Activated naive CD8-positive, alpha-beta T cell treated with anti-CD3 and anti-CD28 coated beads, Interleukin-2, amount 10 ng/mL, durations not matched to agents 7 days and 5 days (primary cell): ENCODE data around the gene PFKFB4. TPM values are rescaled to one million over a fixed set of nuclear protein-coding genes. Genes with fewer than 3 reads are reported as not detected.
"Not testable (repeated sequence)": the region's sequence is repeated elsewhere in the genome, so short reads cannot be mapped to it uniquely, and the experiment has no call there.

ENCODE experiments used
- ATAC-seq: fragments of 150-1000 bp; cut with Tn5 transposase; one replicate; pipeline ENCODE4 v1.10.0; 2021; ENCODE audit warnings: low read depth, moderate library complexity
- POLR2A ChIA-PET: fragments of 350-600 bp; sonication (Branson Sonifier 250); formaldehyde crosslinking; loops from one replicate; lab custom pipeline; 2021; ENCODE audit warnings: antibody characterized with exemption; lab: Charles Lee
- DNase-seq: peaks from one replicate; pipeline ENCODE4 v3.0.0; 2021
- H3K27ac Mint-ChIP-seq: one replicate; pipeline ENCODE4 v1.8.0; 2022; ENCODE audit warnings: mild to moderate bottlenecking, mixed read lengths
- H3K27me3 Mint-ChIP-seq: one replicate; pipeline ENCODE4 v1.8.0; 2022; ENCODE audit warnings: mild to moderate bottlenecking, moderate library complexity, mixed read lengths
- H3K36me3 Mint-ChIP-seq: one replicate; pipeline ENCODE4 v1.8.0; 2021; ENCODE audit warnings: mild to moderate bottlenecking, mixed read lengths
- H3K4me1 Mint-ChIP-seq: one replicate; pipeline ENCODE4 v1.8.0; 2021; ENCODE audit warnings: mixed read lengths
- H3K4me3 Mint-ChIP-seq: one replicate; pipeline ENCODE4 v1.8.0; 2022; ENCODE audit warnings: mild to moderate bottlenecking, moderate library complexity, mixed read lengths
- H3K9me3 Mint-ChIP-seq: one replicate; pipeline ENCODE4 v1.8.0; 2021; ENCODE audit warnings: mixed read lengths
- total RNA-seq, 2 experiments: library from RNA; stranded (reverse); gene quantifications; one replicate each; pipeline ENCODE4 v1.2.3, GENCODE V29; 2021

PFKFB4 gene
- total RNA-seq, 2 experiments from 2014 or later = 56.8 to 60.7 TPM

DNA sequence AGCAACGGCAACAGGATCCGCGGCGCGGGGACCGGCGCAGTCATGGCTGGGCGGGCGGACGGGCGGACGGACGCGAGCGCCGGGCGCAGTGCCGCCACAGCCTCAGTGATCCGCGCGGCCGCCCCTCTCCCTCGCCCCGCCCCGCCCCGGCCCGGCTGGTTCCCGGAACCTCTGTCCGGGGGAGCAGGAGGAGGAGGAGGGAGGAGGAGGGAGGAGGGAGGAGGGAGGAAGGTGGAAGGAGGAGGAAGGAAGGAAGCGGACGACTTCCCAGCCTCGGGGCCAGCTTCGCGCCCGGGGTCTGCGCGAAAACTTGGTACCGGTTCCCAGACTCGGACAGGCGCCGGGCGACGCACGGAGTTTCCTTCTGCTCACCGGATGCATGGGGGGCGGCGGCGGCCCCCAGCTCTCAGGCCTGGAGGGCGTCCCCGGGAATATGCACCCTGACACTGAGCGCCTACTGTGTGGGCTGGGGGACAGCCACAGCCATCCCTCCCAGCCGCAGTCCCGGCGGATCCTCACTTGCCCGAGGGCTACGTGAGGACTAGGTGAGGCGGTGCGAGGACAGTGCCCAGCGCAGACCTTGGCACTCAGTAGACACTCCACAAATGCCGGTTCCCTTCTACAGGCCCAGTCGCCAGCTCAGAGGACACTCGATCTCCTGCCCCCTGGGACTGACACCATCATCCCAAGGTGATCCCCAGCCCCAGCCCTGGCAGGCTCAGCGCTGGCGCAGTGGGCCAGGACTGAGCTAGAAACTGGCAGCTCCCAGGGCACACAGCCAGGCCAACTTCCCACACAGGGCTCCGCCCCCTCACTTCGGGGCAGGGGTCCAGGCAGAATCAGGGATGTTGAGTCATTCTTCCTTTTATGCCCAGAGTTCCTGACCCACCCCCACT is 52.3 kb downstream of the PFKFB4 start, which contains the start of gene SHISA5:
Gene SHISA5, minus strand, starts transcription at position 124 of the 896 bp plus-strand sequence. Its CDS starts 80 bp downstream, at position 44.
- Mint-ChIP-seq H3K4me3 (peak within 1 kb of the TSS; percentile 74), H3K27ac (peak within 1 kb of the TSS; percentile 84), H3K36me3 (peaks cover 12% of the 10 kb centered on the region), H3K9me3 (no peaks in the 10 kb centered on the region), H3K27me3 (no peaks in the 10 kb centered on the region), H3K4me1 (peaks cover 48% of the 10 kb centered on the region)
- ATAC-seq (peak; percentile 63), DNase-seq (peak; percentile 72)
- POLR2A ChIA-PET = interaction anchor here (0.7 to 3.8 kb wide), 10 partner anchors 19 to 64 kb away, joined by 3 to 41 read pairs (median 4); partner anchors contain the start of genes ATRIP, CCDC51 and TMA7

- peaks cover 16% of the 10 kb centered on the region for H3K36me3 Mint-ChIP-seq
- H3K9me3 Mint-ChIP-seq = no peaks in the 10 kb centered on the region
- POLR2A ChIA-PET = interaction anchor here (0.8 to 3.8 kb wide), 7 partner anchors 25 to 64 kb away, joined by 3 to 41 read pairs (median 10); partner anchors contain the start of genes ATRIP, CCDC51 and TMA7
- DNase-seq = peak; percentile 39
- H3K4me3 Mint-ChIP-seq = peak overlapping the region; percentile 74
- H3K27ac Mint-ChIP-seq = peak overlapping the region; percentile 84
- H3K27me3 Mint-ChIP-seq = no peaks in the 10 kb centered on the region
- peak; percentile 10 for ATAC-seq
- peaks cover 48% of the 10 kb centered on the region for H3K4me1 Mint-ChIP-seq
Measured at GRCh38 chr3:48503401-48504050, 53.1 kb downstream of the PFKFB4 start.

DNA sequence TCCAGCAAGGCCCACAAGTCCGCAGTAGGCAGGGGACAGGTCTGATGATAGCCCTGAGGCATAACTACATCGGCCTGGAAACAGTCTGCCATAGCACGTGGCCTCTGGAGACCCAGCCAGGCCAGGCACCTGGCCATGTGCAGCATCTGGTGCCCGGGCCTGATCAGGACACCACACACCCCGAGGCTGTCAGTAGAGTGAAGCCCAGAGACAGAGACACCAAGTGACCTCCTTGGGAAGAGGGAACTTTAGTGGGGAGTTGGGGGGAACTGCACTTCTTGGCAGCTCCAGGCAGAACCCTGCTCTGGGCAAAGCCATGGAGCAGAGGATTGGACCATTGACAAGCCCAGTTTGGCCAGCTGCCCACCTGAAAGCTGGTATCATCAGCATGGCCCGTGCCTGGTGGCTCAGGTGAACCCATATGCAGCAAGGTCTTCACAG is 53.9 kb downstream of the PFKFB4 start:
- ATAC-seq (no peak), DNase-seq (no peak)
- no peaks in the 10 kb centered on the region for H3K27me3 Mint-ChIP-seq
- peak overlapping the region; percentile 74 for H3K4me3 Mint-ChIP-seq
- POLR2A ChIA-PET = interaction anchor here (3.6 to 3.8 kb wide), 2 partner anchors 30 to 36 kb away, joined by 28 to 41 read pairs; a partner anchor contains a TSS
- peaks cover 48% of the 10 kb centered on the region for H3K4me1 Mint-ChIP-seq
- H3K9me3 Mint-ChIP-seq = no peaks in the 10 kb centered on the region
- H3K36me3 Mint-ChIP-seq = peaks cover 22% of the 10 kb centered on the region
- peak overlapping the region; percentile 84 for H3K27ac Mint-ChIP-seq

DNA sequence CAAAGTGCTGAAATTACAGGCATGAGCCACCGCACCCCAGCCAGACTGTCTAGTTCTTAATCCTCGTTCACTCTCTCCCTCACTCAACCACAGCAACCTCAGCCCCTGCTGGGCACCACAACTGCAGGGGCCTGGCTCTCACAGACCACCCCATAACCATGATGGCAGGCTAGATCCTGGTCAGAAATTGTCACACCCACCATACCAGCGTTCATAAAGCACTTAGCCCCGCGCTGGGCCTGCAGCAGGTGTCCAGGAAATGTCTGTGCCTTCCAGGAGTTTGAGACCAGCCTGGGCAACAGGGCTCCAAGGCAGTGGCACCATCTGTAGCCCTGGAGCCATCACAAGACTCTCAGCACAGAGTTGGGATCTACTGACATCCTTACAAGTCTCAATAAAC is 54.5 kb downstream of the PFKFB4 start:
- peaks cover 26% of the 10 kb centered on the region for H3K36me3 Mint-ChIP-seq
- DNase-seq = no peak
- no peak for ATAC-seq
- no peaks in the 10 kb centered on the region for H3K9me3 Mint-ChIP-seq
- POLR2A ChIA-PET = interaction anchor here (0.6 to 3.6 kb wide), 4 partner anchors 14 to 56 kb away, joined by 3 to 28 read pairs (median 6); partner anchors contain the start of gene ATRIP
- peak overlapping the region; percentile 74 for H3K4me3 Mint-ChIP-seq
- H3K27ac Mint-ChIP-seq = peak overlapping the region; percentile 25
- no peaks in the 10 kb centered on the region for H3K27me3 Mint-ChIP-seq
- H3K4me1 Mint-ChIP-seq = peaks cover 42% of the 10 kb centered on the region

- Mint-ChIP-seq H3K4me1 (peaks cover 37% of the 10 kb centered on the region), H3K36me3 (peaks cover 26% of the 10 kb centered on the region), H3K27ac (peak overlapping the region; percentile 77), H3K27me3 (no peaks in the 10 kb centered on the region), H3K4me3 (no peak overlapping the region), H3K9me3 (no peaks in the 10 kb centered on the region)
- no peak for DNase-seq
- POLR2A ChIA-PET = interaction anchor here (1.1 to 2.3 kb wide), 3 partner anchors 11 to 55 kb away, joined by 3 to 9 read pairs (median 4); partner anchors contain the start of gene ATRIP
- no peak for ATAC-seq
Measured at GRCh38 chr3:48501196-48501595, 55.4 kb downstream of the PFKFB4 start.

DNA sequence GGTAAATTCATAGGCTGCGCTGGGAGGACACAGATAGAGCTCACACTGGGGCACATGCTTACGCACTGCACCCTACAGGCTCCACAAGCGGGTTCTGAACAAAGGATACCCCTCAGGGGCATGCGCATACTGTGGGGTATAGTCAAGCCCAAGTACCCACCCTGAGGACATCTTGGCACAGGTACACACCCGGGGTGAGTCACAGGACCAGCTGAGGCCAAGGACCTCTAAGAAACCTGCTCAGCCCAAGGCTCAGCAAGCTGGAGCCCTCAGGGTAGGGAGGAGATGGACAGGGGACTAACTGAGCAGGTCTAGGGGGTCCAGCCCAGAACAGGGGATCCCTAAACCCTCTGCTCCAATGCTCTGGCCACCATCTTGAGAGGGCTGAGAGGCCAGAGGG is 55.9 kb downstream of the PFKFB4 start:
- Mint-ChIP-seq H3K4me1 (peaks cover 34% of the 10 kb centered on the region), H3K36me3 (peaks cover 26% of the 10 kb centered on the region), H3K27ac (no peak overlapping the region), H3K27me3 (no peaks in the 10 kb centered on the region), H3K4me3 (no peak overlapping the region), H3K9me3 (no peaks in the 10 kb centered on the region)
- POLR2A ChIA-PET = interaction anchor here (1.1 to 2.3 kb wide), 3 partner anchors 11 to 54 kb away, joined by 3 to 9 read pairs (median 4); partner anchors contain the start of gene ATRIP
- no peak for DNase-seq
- ATAC-seq = no peak

- no peak overlapping the region for H3K27ac Mint-ChIP-seq
- no peak for ATAC-seq
- no peaks in the 10 kb centered on the region for H3K9me3 Mint-ChIP-seq
- peaks cover 3% of the 10 kb centered on the region for H3K4me1 Mint-ChIP-seq
- POLR2A ChIA-PET = interaction anchor here (0.7 kb wide), 1 partner anchor 30 kb away, joined by 6 read pairs; no protein-coding TSS in a partner anchor
- H3K4me3 Mint-ChIP-seq = no peak overlapping the region
- no peaks in the 10 kb centered on the region for H3K27me3 Mint-ChIP-seq
- peaks cover 20% of the 10 kb centered on the region for H3K36me3 Mint-ChIP-seq
- no peak for DNase-seq
Measured at GRCh38 chr3:48493203-48493501, 63.5 kb downstream of the PFKFB4 start.

- ATAC-seq (no peak), DNase-seq (no peak)
- H3K27ac Mint-ChIP-seq = no peak overlapping the region
- peaks cover 16% of the 10 kb centered on the region for H3K36me3 Mint-ChIP-seq
- H3K4me1 Mint-ChIP-seq = peaks cover 1% of the 10 kb centered on the region
- POLR2A ChIA-PET = interaction anchor here (0.6 to 0.7 kb wide), 2 partner anchors 23 to 29 kb away, joined by 5 to 6 read pairs; no protein-coding TSS in a partner anchor
- H3K4me3 Mint-ChIP-seq = no peak overlapping the region
- no peaks in the 10 kb centered on the region for H3K9me3 Mint-ChIP-seq
- no peaks in the 10 kb centered on the region for H3K27me3 Mint-ChIP-seq
Measured at GRCh38 chr3:48492461-48493202, 64.0 kb downstream of the PFKFB4 start.

DNA sequence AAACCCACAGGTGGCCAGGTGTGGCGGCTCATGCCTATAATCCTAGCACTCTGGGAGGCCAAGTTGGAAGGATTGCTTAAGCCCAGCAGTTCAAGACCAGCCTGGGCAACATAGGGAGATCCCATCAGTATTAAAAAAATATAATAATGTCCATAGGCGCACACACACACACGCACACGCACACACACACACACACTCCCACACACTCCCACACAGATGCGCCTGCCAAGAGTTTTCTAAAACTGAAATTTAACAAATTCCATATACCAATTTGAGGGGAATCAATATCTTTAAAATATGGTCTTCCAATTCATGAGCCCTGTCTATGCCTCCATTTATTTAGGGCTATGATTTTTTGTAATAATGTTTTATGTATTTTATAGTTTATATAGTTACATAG is 69.7 kb downstream of the PFKFB4 start:
- no peak overlapping the region for H3K4me3 Mint-ChIP-seq
- no peak overlapping the region for H3K27ac Mint-ChIP-seq
- H3K9me3 Mint-ChIP-seq = no peaks in the 10 kb centered on the region
- POLR2A ChIA-PET = no interaction called here
- DNase-seq = no peak
- H3K4me1 Mint-ChIP-seq = no peaks in the 10 kb centered on the region
- peaks cover 6% of the 10 kb centered on the region for H3K36me3 Mint-ChIP-seq
- no peaks in the 10 kb centered on the region for H3K27me3 Mint-ChIP-seq
- ATAC-seq = no peak

- not testable (repeated sequence) for H3K4me3 Mint-ChIP-seq, H3K9me3 Mint-ChIP-seq
Measured at GRCh38 chr3:48482822-48483221, 73.8 kb downstream of the PFKFB4 start.

GRCh38 chr3:48480891-48481290 is 75.7 kb downstream of the PFKFB4 start:
- DNase-seq, H3K27ac Mint-ChIP-seq, ATAC-seq, H3K4me3 Mint-ChIP-seq, H3K27me3 Mint-ChIP-seq, POLR2A ChIA-PET, H3K9me3 Mint-ChIP-seq: not testable (repeated sequence)
- Mint-ChIP-seq H3K4me1 (peaks cover 23% of the 10 kb centered on the region), H3K36me3 (peaks cover 20% of the 10 kb centered on the region)

More at GRCh38 chr3:48482822-48483221, 73.8 kb downstream of the PFKFB4 start:
- POLR2A ChIA-PET = interaction anchor here (1.1 kb wide), 1 partner anchor 10 kb away, joined by 3 read pairs; no protein-coding TSS in a partner anchor
- not testable (repeated sequence) for ATAC-seq, H3K27me3 Mint-ChIP-seq, H3K27ac Mint-ChIP-seq, DNase-seq
- H3K4me1 Mint-ChIP-seq = peaks cover 17% of the 10 kb centered on the region
- peaks cover 11% of the 10 kb centered on the region for H3K36me3 Mint-ChIP-seq
